PC-3 (cell line): ENCODE data around the gene GPR176. TPM values are rescaled to one million over a fixed set of nuclear protein-coding genes. Genes with fewer than 3 reads are reported as not detected.

ENCODE experiments used
- ATAC-seq: fragments of 200-7000 bp; cut with Tn5 transposase; 2 replicates; pipeline ENCODE4 v1.9.1; 2020; ENCODE audit warnings: mild to moderate bottlenecking, moderate library complexity
- BruUV-seq: library from RNA; stranded (reverse); fragments of 400-500 nt; replicated peaks from 2 replicates; lab custom pipeline; 2021; lab: Mats Ljungman, UMichigan
- CTCF ChIA-PET: fragments of 300-600 bp; sonication (Branson Sonifier 250); formaldehyde crosslinking; loops from one replicate; lab custom pipeline; 2022; ENCODE audit warnings: antibody characterized with exemption; lab: Charles Lee
- POLR2A ChIA-PET: fragments of 300-600 bp; sonication (Branson Sonifier 250); formaldehyde crosslinking; loops from one replicate; lab custom pipeline; 2022; ENCODE audit warnings: antibody characterized with exemption; ENCODE audit not compliant: unreplicated experiment; lab: Charles Lee
- DNase-seq: peaks from one replicate; pipeline ENCODE4 v3.0.0-alpha.2; 2015
- H2AFZ ChIP-seq: fragments of 300-600 bp; sonication (generic); 2 replicates; pipeline ENCODE4 v1.6.0; 2016; ENCODE audit warnings: antibody characterized with exemption, low read length
- H3F3A ChIP-seq: fragments of 300-600 bp; sonication (generic); one replicate; pipeline ENCODE4 v1.6.0; 2017; ENCODE audit warnings: antibody characterized with exemption, low read length, control low read depth, mild to moderate bottlenecking; ENCODE audit not compliant: unreplicated experiment
- H3K27ac ChIP-seq: fragments of 300-600 bp; sonication (generic); 2 replicates; pipeline ENCODE4 v1.5.1; 2016; ENCODE audit warnings: mild to moderate bottlenecking, low read length
- H3K27me3 ChIP-seq: fragments of 300-600 bp; sonication (generic); 2 replicates; pipeline ENCODE4 v1.6.1; 2016; ENCODE audit warnings: low read length, mixed read lengths
- H3K36me3 ChIP-seq: fragments of 300-600 bp; sonication (generic); 2 replicates; pipeline ENCODE4 v1.6.1; 2016; ENCODE audit warnings: low read depth, mixed run types, low read length, mixed read lengths
- H3K4me1 ChIP-seq: fragments of 300-600 bp; sonication (generic); 2 replicates; pipeline ENCODE4 v1.5.1; 2016; ENCODE audit warnings: low read length; ENCODE audit not compliant: insufficient read depth
- H3K4me2 ChIP-seq: fragments of 300-600 bp; sonication (generic); 2 replicates; pipeline ENCODE4 v1.6.0; 2016; ENCODE audit warnings: low read length
- H3K4me3 ChIP-seq: fragments of 300-600 bp; sonication (generic); 2 replicates; pipeline ENCODE4 v1.5.1; 2016; ENCODE audit warnings: mild to moderate bottlenecking, low read length, mixed read lengths
- H3K79me2 ChIP-seq: fragments of 300-600 bp; sonication (generic); 2 replicates; pipeline ENCODE4 v1.6.1; 2017; ENCODE audit warnings: low read length, mixed read lengths
- H3K9ac ChIP-seq: fragments of 300-600 bp; sonication (generic); 2 replicates; pipeline ENCODE4 v1.6.0; 2016; ENCODE audit warnings: mild to moderate bottlenecking, low read length
- H3K9me2 ChIP-seq: fragments of 300-600 bp; sonication (generic); replicated peaks from 2 replicates; pipeline ENCODE4 v1.6.1; 2016; ENCODE audit warnings: mixed run types, low read length, mixed read lengths
- H3K9me3 ChIP-seq: fragments of 300-600 bp; sonication (generic); 2 replicates; pipeline ENCODE4 v1.6.1; 2016; ENCODE audit warnings: low read length, mixed read lengths
- H4K20me1 ChIP-seq: fragments of 300-600 bp; sonication (generic); 2 replicates; pipeline ENCODE4 v1.6.1; 2016; ENCODE audit warnings: low read length, mixed read lengths
- CTCF ChIP-seq: fragments of 300-600 bp; sonication (generic); conservative IDR thresholded peaks from 2 replicates; pipeline ENCODE4 v1.5.1; 2017; ENCODE audit warnings: antibody characterized with exemption, low read depth, mild to moderate bottlenecking, low read length
- EZH2 ChIP-seq: fragments of 300-600 bp; sonication (generic); IDR thresholded peaks from one replicate; pipeline ENCODE4 v1.6.1; 2017; ENCODE audit warnings: antibody characterized with exemption, mild to moderate bottlenecking, low read length; ENCODE audit not compliant: unreplicated experiment
- EZH2phosphoT487 ChIP-seq: fragments of 300-600 bp; sonication (generic); IDR thresholded peaks from 2 replicates; pipeline ENCODE4 v1.6.1; 2018; ENCODE audit warnings: mild to moderate bottlenecking, antibody characterized with exemption, low read length, borderline replicate concordance
- intact Hi-C: fragments of 100-400 bp; cut with micrococcal nuclease; formaldehyde crosslinking; loops from 2 replicates; pipeline ENCODE4 v1.9.0; 2023
- total RNA-seq: library from RNA; depleted of rRNA; stranded (reverse); fragments of >200 nt; gene quantifications from 2 replicates; pipeline ENCODE4 v1.2.3, GENCODE V29; 2014

GPR176 gene
- total RNA-seq, 1 experiment from 2014 or later = 27.8 TPM

- ATAC-seq (no peak), DNase-seq (no peak)
- Histone ChIP-seq H3K27me3 (no peaks in the 10 kb centered on the region), H3K4me2 (no peak overlapping the region), H3K9me3 (no peaks in the 10 kb centered on the region), H3K27ac (no peak overlapping the region), H3K4me1 (peaks cover 9% of the 10 kb centered on the region; the same call in 1 of the 2 replicates), H3K9me2 (no peaks in the 10 kb centered on the region), H3F3A (no peaks in the 10 kb centered on the region), H4K20me1 (no peaks in the 10 kb centered on the region), H3K9ac (no peak overlapping the region), H3K4me3 (no peak overlapping the region), H2AFZ (no peak overlapping the region), H3K36me3 (no peaks in the 10 kb centered on the region), H3K79me2 (no peaks in the 10 kb centered on the region)
- POLR2A ChIA-PET = no interaction called here
- no peak for TF ChIP-seq CTCF
- no peak for TF ChIP-seq EZH2
- TF ChIP-seq EZH2phosphoT487 = no peak
- intact Hi-C loops = no loop called here
- CTCF ChIA-PET = no interaction called here
- no TSS peak for BruUV-seq
Observed at GRCh38 chr15:39882602-39883001, 37.5 kb downstream of the GPR176 start.

GRCh38 chr15:39881790-39882189 lies 38.3 kb downstream of the GPR176 start:
- intact Hi-C loops = no loop called here
- no peaks in the 10 kb centered on the region for H3K9me2 ChIP-seq
- H3K36me3 ChIP-seq = no peaks in the 10 kb centered on the region
- DNase-seq (no peak), ATAC-seq (no peak)
- no peak overlapping the region for H3K9ac ChIP-seq
- H3K79me2 ChIP-seq = no peaks in the 10 kb centered on the region
- ChIA-PET CTCF (no interaction called here), POLR2A (no interaction called here)
- no peaks in the 10 kb centered on the region for H3K27me3 ChIP-seq
- no peaks in the 10 kb centered on the region for H4K20me1 ChIP-seq
- no peaks in the 10 kb centered on the region for H3F3A ChIP-seq
- no peak overlapping the region for H3K4me2 ChIP-seq
- TF ChIP-seq CTCF = no peak
- no peak for TF ChIP-seq EZH2phosphoT487
- TF ChIP-seq EZH2 = no peak
- no peak overlapping the region for H3K27ac ChIP-seq
- no peaks in the 10 kb centered on the region for H3K9me3 ChIP-seq
- BruUV-seq = no TSS peak
- no peak overlapping the region for H2AFZ ChIP-seq
- no peak overlapping the region for H3K4me3 ChIP-seq
- peaks cover 13% of the 10 kb centered on the region; the same call in 1 of the 2 replicates for H3K4me1 ChIP-seq

GRCh38 chr15:39880718-39881387 lies 39.2 kb downstream of the GPR176 start:
- intact Hi-C loops = no loop called here
- H3K9me2 ChIP-seq = no peaks in the 10 kb centered on the region
- no peak overlapping the region for H3K9ac ChIP-seq
- H3K4me3 ChIP-seq = no peak overlapping the region
- ATAC-seq (no peak), DNase-seq (no peak)
- H2AFZ ChIP-seq = no peak overlapping the region
- H3K27ac ChIP-seq = no peak overlapping the region
- H4K20me1 ChIP-seq = no peaks in the 10 kb centered on the region
- H3K27me3 ChIP-seq = no peaks in the 10 kb centered on the region
- POLR2A ChIA-PET = no interaction called here
- peaks cover 13% of the 10 kb centered on the region; the same call in 1 of the 2 replicates for H3K4me1 ChIP-seq
- no peak overlapping the region for H3K4me2 ChIP-seq
- TF ChIP-seq EZH2 = no peak
- TF ChIP-seq CTCF = no peak
- no peak for TF ChIP-seq EZH2phosphoT487
- BruUV-seq = no TSS peak
- no peaks in the 10 kb centered on the region for H3F3A ChIP-seq
- no peaks in the 10 kb centered on the region for H3K9me3 ChIP-seq
- H3K79me2 ChIP-seq = no peaks in the 10 kb centered on the region
- H3K36me3 ChIP-seq = no peaks in the 10 kb centered on the region
- CTCF ChIA-PET = no interaction called here
